ENCODE results near the gene HARBI1. TPM values are rescaled to one million over a fixed set of nuclear protein-coding genes. Genes with fewer than 3 reads are reported as not detected.

HARBI1 gene
- total RNA-seq, 1 donor from 2014 or later, result 8.1 TPM

- FAIRE-seq (no peak), DNase-seq (ENCODE audit: low read depth) (no peak)
- Histone ChIP-seq H3K36me3 (ENCODE audit: insufficient read depth, low read length) (no peaks in the 10 kb centered on the region), H3K9me3 (ENCODE audit: insufficient read depth, low read depth, low read length) (no peaks in the 10 kb centered on the region), H3K4me1 (ENCODE audit: insufficient read depth, low read length) (peaks cover 16% of the 10 kb centered on the region), H3K79me2 (ENCODE audit: insufficient read depth, low read length) (peaks cover 22% of the 10 kb centered on the region), H3K27me3 (ENCODE audit: insufficient read depth, low read length) (no peaks in the 10 kb centered on the region), H2AFZ (ENCODE audit: low read depth, low read length) (no peak overlapping the region), H3K4me3 (ENCODE audit: insufficient read depth, low read depth, low read length) (no peak overlapping the region), H4K20me1 (ENCODE audit: insufficient read depth, low read length) (peaks cover 13% of the 10 kb centered on the region), H3K4me2 (ENCODE audit: low read length) (peak overlapping the region; percentile 8), H3K27ac (ENCODE audit: low read depth, low read length) (no peak overlapping the region), H3K9ac (ENCODE audit: low read length) (no peak overlapping the region)
- H3K27ac Mint-ChIP-seq (ENCODE audit: unreplicated experiment), result no peak overlapping the region
- H3K36me3 Mint-ChIP-seq (ENCODE audit: low read depth, unreplicated experiment), result no peaks in the 10 kb centered on the region
- TF ChIP-seq CTCF (IDR thresholded peaks at IDR 0.05; ENCODE audit: insufficient read depth, low read depth, low read length) (no peak), EZH2 (IDR thresholded peaks at IDR 0.05; ENCODE audit: insufficient read depth, low read length) (no peak)
- peak overlapping the region; percentile 41 for H3K4me3 Mint-ChIP-seq (ENCODE audit: unreplicated experiment)
- no peaks in the 10 kb centered on the region for H3K9me3 Mint-ChIP-seq (ENCODE audit: unreplicated experiment)
- H3K4me1 Mint-ChIP-seq (ENCODE audit: low read depth, unreplicated experiment), result peaks cover 14% of the 10 kb centered on the region
- H3K27me3 Mint-ChIP-seq (ENCODE audit: low read depth, unreplicated experiment), result no peaks in the 10 kb centered on the region
These were observed 19.9 kb downstream of the HARBI1 start for GRCh38 chr11:46597155-46597554.

DNA sequence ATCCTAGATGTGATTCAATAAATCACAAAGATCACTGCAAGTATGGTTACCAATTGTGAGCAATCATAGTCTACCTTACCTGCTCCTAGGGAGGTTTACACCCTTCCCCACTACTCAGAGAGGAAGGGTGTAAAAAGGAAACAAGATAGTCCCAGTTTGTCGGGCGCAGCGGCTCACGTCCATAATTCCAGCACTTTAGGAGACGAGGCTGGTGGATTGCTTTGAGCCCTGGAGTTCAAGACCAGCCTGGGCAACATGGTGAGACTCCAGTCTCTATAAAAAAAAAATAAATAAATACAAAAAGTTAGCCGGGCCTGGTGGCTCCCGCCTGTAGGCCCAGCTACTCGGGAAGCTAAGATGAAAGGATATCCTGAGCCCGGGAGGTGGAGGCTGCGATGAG, 22.2 kb downstream of the HARBI1 start:
- TF ChIP-seq CTCF (IDR thresholded peaks at IDR 0.05; ENCODE audit: insufficient read depth, low read depth, low read length) (no peak), EZH2 (IDR thresholded peaks at IDR 0.05; ENCODE audit: insufficient read depth, low read length) (no peak)
- Histone ChIP-seq H4K20me1 (ENCODE audit: insufficient read depth, low read length) (peaks cover 34% of the 10 kb centered on the region), H3K27ac (ENCODE audit: low read depth, low read length) (no peak overlapping the region), H2AFZ (ENCODE audit: low read depth, low read length) (peak overlapping the region; percentile 83), H3K9me3 (ENCODE audit: insufficient read depth, low read depth, low read length) (no peaks in the 10 kb centered on the region), H3K4me3 (ENCODE audit: insufficient read depth, low read depth, low read length) (no peak overlapping the region), H3K9ac (ENCODE audit: low read length) (no peak overlapping the region), H3K36me3 (ENCODE audit: insufficient read depth, low read length) (no peaks in the 10 kb centered on the region), H3K79me2 (ENCODE audit: insufficient read depth, low read length) (peaks cover 45% of the 10 kb centered on the region), H3K4me2 (ENCODE audit: low read length) (no peak overlapping the region), H3K4me1 (ENCODE audit: insufficient read depth, low read length) (peaks cover 17% of the 10 kb centered on the region), H3K27me3 (ENCODE audit: insufficient read depth, low read length) (no peaks in the 10 kb centered on the region)
- no peak for DNase-seq (ENCODE audit: low read depth)
- Mint-ChIP-seq H3K27ac (ENCODE audit: unreplicated experiment) (no peak overlapping the region), H3K4me1 (ENCODE audit: low read depth, unreplicated experiment) (peaks cover 19% of the 10 kb centered on the region), H3K36me3 (ENCODE audit: low read depth, unreplicated experiment) (no peaks in the 10 kb centered on the region), H3K4me3 (ENCODE audit: unreplicated experiment) (no peak overlapping the region), H3K27me3 (ENCODE audit: low read depth, unreplicated experiment) (no peaks in the 10 kb centered on the region), H3K9me3 (ENCODE audit: unreplicated experiment) (no peaks in the 10 kb centered on the region)
- FAIRE-seq, result no peak

DNA sequence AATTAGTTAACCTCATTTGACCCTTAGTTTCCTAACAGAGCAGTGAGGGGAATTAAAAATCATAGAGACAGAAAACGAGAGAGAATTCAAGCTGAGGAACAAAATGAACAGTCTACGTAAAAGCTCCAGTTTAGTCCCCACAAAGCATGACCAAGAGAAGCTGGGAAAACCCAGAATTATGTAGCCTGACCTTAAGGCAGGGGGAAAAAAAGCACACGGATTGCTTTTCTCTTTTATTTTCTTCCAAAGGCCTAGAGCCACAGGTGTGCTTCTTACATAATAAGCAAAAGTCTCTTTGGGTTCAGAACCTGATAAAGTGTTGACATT, 22.7 kb downstream of the HARBI1 start:
- peaks cover 19% of the 10 kb centered on the region for H3K4me1 Mint-ChIP-seq (ENCODE audit: low read depth, unreplicated experiment)
- H3K27ac Mint-ChIP-seq (ENCODE audit: unreplicated experiment), result peak overlapping the region; percentile 68
- DNase-seq (ENCODE audit: low read depth) (no peak), FAIRE-seq (no peak)
- H3K4me3 Mint-ChIP-seq (ENCODE audit: unreplicated experiment), result peak overlapping the region; percentile 98
- H3K4me3 ChIP-seq (ENCODE audit: insufficient read depth, low read depth, low read length), result peak overlapping the region; percentile 98
- peaks cover 38% of the 10 kb centered on the region for H4K20me1 ChIP-seq (ENCODE audit: insufficient read depth, low read length)
- no peaks in the 10 kb centered on the region for H3K27me3 Mint-ChIP-seq (ENCODE audit: low read depth, unreplicated experiment)
- H3K36me3 Mint-ChIP-seq (ENCODE audit: low read depth, unreplicated experiment), result no peaks in the 10 kb centered on the region
- H3K9me3 ChIP-seq (ENCODE audit: insufficient read depth, low read depth, low read length), result no peaks in the 10 kb centered on the region
- peak overlapping the region; percentile 83 for H2AFZ ChIP-seq (ENCODE audit: low read depth, low read length)
- H3K27me3 ChIP-seq (ENCODE audit: insufficient read depth, low read length), result no peaks in the 10 kb centered on the region
- H3K4me2 ChIP-seq (ENCODE audit: low read length), result peak overlapping the region; percentile 94
- peak overlapping the region; percentile 95 for H3K9ac ChIP-seq (ENCODE audit: low read length)
- peaks cover 49% of the 10 kb centered on the region for H3K79me2 ChIP-seq (ENCODE audit: insufficient read depth, low read length)
- no peaks in the 10 kb centered on the region for H3K9me3 Mint-ChIP-seq (ENCODE audit: unreplicated experiment)
- no peaks in the 10 kb centered on the region for H3K36me3 ChIP-seq (ENCODE audit: insufficient read depth, low read length)
- TF ChIP-seq CTCF (IDR thresholded peaks at IDR 0.05; ENCODE audit: insufficient read depth, low read depth, low read length) (no peak), EZH2 (IDR thresholded peaks at IDR 0.05; ENCODE audit: insufficient read depth, low read length) (no peak)
- peaks cover 17% of the 10 kb centered on the region for H3K4me1 ChIP-seq (ENCODE audit: insufficient read depth, low read length)
- H3K27ac ChIP-seq (ENCODE audit: low read depth, low read length), result peak overlapping the region; percentile 78
